HG02840 (cell line): Measurements from ENCODE around the gene ENOX2.
"Not testable (repeated sequence)": the region's sequence is repeated elsewhere in the genome, so short reads cannot be mapped to it uniquely, and the experiment has no call there.

Experiments
- ATAC-seq: cut with Tn5 transposase; IDR thresholded peaks from one replicate; pipeline ENCODE4 v1.9.1; 2021; ENCODE audit warnings: mild to moderate bottlenecking, moderate library complexity, moderate number of reproducible peaks; ENCODE audit not compliant: unreplicated experiment, low FRiP score

The ENOX2 gene

DNA sequence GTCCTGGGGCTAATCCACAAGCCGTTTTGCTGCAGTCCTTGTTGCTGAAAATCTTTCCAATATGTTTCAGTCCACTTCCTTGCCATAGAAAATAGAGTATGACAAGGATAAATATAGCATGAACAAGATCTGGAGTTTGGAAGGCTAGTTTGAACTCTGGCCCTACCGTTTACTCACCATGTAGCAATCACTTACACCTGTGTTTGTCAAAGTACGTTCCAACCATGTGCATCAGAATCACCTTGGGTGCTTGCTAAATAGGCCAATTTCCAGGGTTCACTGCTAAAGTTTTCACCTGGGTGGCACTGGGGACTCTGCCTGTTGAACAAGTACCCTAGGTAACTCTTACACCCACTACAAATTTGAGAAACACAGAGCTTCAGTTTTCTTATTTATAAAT, 188.9 kb downstream of the ENOX2 start:
- ATAC-seq, result no peak

DNA sequence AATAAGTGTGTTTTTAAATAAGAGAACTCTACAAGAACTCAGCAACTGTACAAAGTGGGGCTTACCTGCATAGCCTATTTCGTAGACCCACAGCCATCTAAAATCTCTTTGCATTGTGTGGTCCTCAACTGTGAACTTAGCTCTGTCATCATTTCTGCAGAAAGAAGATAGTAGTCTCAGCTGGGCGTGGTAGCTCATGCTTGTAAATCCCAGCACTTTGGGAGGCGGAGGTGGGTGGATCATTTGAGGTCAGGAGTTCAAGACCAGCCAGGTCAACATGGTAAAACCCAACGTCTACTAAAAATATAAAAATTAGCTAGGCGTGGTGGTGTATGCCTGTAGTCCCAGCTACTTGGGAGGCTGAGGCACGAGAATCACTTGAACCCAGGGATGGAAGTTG, 193.8 kb downstream of the ENOX2 start:
- ATAC-seq, result not testable (repeated sequence)

DNA sequence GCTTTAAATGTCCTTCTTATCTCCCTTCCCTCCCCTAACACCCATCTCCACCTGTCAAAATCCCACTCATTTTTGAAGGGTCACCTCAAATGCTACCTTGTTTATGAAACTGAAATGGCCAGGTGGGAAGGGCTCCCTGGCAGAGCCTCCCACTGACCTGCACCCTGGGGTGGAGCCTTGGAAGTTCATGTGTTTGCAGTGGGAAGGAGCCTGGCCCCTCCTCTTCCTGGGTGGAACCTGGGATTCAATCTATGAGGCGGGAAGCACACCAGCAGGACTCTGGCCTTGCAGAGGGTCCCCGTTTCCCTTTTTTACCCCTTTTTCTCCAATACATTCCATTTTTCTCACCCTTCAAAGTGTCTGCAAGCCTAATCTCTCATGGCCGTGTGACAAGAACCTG, 197.4 kb downstream of the ENOX2 start:
- no peak for ATAC-seq

DNA sequence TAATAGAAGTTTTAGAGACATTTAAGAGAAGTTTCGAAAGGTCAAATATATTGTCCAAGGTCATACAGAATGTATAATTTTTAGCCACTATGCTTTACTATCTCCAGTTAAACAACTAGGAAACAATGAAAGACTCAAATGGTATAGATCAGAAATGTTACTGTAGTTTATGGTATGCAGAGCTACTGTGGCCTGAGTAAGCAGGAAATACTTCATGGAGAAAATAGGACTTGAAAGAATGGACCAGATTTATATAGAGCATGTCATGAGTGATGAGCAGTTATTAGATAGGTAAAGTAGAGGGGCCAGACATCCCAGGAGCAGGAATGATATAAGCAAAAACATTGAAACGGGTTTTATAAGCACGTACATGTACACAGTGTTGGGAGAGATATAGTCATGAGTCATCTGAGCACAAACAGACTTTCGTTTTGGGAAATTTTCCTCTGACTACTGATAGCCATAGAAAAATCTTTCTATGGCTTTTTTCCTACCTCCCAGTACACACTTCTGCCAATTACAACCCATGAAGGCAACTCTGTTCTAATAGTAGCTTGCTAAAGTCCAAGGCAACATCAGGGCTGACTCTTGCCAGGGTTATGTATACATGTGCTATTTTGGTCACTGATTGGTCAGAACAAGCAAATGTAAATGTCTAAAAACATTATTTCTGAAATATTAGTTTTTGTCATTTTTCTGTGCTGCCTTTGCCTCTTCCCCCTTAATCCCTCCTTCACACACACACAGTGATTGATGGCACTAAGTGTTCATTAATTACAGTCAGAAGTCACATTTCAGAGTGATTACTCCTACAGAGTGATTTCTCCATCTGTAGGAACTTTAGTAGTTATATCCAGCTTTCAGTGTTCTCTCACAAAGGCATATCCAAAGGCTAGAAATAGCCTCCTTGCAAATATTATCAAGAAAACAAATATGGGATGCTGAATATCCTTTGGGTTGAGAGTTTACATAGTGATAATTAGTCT, 198.7 kb downstream of the ENOX2 start:
- no peak for ATAC-seq

DNA sequence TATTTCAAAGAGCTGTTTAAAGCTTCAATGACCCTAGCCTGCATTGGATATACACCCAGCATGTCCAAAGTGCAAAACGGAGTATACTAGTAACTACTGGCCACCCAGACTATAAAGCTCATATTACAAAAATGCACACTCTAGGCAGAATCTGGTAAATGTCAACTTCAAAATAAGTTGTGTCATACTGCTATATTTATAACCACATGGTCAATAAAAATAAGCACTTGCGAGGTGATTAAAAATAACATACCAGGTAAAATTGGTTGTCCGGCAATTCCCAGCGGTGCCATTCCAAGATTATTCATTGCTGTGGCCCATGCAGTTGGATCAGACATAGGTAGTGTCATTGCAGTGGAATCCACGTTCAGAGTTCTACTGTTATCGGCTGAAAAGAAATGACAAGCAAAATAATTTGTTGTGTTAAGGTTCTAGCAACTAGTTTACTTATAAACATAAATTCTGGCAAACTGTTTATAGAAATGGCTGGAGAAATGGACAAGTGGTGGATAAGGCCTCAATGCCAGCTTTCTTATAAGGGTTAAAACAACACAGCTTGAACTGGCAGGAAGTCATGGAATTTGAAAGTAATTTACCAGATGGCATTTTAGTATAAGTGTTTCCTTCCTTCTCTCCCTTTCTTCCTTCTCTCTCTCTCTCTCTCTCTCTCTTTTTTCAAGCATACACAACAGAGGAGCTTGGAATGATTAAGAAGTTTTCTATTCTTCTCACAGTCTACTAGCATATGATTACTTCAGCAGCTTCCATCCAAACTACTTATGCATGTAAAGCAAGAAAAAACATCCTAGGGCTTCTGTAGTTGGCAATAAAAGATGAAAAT, 199.9 kb downstream of the ENOX2 start:
- ATAC-seq, result no peak

DNA sequence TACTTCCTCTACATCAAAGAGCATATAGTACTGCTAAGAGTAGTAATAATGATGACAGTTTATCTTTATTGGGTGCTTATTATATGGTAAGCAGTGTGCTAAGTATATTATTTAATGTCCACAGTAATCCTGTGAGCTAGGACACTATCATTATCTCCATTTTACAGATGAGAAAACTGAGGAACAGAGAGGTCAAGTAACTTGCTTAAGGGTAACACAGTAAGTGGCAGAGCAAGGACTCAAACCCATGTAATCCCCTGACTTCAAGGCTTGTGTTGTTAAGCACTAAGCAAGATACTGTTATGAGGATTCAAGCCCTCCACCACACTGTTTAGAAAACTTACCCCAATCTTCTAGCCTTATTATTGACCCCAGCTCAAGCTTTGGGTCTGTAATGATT, 202.4 kb downstream of the ENOX2 start:
- no peak for ATAC-seq

DNA sequence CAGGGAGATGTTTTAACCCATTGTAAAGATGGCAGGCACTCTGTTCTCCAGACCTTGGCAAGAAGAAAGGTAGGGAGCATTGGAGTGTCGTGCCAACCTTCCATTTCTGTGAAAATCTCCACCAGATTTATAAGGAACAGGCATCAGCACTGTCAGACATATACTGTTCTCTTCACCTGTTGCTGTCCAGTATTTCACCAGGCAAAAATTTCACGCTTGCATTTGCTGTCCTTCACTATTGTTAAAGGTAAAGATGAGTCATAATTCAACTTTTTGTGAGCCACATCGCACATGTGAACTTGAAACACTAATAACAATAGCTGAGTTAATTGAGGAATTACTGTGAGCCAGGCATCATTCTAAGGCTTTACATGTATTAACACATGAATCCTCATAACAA, 203.4 kb downstream of the ENOX2 start:
- ATAC-seq, result no peak

DNA sequence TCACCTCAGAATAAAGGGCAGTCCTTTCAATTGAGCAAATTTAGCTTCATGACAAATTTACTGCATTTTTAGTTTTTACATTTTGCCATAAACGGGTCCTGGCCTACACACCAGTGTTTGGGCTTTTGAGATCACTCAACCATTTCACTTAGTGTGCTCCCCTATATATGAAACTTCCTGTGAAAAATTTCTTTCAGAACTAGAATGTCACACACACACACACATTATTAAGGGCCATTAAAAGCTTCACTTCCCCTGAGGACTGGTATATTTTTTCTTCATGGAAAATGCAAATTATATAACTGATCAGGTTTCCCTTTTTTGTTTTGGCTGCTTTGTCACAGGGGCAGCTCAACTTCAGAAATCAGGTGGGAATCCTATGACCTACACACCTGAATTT, 206.5 kb downstream of the ENOX2 start:
- no peak for ATAC-seq

DNA sequence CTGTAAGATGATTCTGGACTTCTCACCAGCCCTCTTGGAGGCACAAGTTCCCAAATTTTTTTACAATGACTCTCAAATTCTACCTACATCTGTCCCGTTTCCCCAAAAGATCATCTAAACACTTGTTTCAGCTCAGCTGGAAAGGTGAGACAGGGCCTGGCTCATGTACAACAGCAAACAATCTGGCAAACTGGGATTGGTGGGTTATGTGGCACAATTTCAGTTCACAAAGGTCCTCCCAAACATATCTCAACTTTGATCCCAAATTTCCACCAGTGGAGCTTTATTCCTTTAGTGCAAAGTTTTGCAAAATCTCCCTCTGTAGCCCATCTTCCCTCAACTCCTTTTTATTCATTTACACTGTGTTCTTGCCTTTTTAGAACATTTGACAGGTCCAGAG, 207.1 kb downstream of the ENOX2 start:
- ATAC-seq, result no peak

DNA sequence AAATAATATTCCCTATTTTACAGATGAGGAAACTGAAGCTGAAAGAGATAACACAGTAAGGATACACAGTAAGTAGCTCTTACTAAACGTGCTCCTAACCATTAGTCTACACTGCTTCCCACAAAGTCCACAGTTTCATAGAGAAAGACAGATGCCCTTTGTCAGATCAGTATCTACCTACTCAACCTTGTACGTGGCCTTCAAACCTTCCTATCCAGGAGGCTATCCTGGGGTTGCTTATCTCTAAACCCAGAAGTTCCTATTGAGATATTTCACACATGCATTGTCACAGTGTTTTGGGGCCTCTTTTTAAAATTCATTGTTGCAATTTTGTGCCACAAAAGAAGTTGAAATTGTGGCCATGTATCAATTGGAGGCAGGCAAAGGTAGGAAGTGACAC, 208.0 kb downstream of the ENOX2 start:
- no peak for ATAC-seq

DNA sequence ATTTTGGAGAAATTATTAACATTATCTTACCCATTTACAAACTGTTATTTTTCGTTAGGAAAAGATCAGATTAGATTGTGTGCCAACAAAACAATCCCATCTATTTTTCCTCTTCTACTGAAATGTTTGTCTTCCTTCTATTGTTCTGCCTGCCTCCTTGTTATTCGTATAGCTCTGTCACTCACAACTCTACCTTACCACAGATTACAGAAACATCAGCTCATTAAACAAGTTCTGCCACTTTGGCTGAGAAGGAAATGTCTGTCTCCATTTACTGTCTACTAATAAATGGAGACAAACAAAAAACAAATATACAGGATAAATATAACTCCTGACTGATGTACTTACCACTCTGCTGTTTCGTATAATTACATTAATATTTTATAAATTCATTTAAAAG, 211.4 kb downstream of the ENOX2 start:
- ATAC-seq, result no peak

DNA sequence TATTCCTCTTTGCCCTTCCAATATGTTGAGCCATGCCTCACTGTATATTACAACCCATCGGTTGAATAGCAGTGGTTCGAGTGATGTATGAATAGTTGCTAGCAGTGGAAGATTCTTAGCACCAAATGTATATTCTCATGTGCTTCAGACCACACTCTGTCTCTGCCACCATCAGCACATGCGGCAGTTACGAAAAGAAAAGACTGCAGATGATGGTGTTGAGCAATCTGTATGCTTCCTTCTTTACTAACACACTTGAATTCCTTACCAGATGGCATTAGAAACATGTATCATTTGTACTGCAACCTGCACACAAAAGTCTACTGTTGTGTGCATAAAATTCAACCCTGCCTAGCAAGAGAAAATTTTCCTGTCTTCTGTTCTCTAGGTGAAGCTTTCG, 214.6 kb downstream of the ENOX2 start:
- no peak for ATAC-seq

DNA sequence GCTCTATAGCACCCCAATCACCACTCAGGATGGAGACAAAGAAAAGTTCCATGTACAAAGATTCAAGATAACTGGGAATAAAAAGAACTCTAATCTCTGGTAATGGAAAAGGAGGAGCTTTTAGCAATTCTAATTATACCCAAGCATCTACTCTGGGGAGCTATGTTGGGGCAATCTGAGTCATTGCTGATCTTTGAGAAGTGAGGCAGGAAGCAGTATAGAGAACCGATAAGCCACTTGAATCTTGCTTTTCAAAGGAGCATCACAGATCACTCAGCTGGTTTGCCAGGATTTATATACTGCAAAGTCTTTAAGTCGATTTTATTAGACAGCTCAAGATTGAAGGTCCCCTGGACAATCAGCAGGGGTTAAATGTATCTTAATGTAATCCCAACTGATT, 220.0 kb downstream of the ENOX2 start:
- no peak for ATAC-seq

DNA sequence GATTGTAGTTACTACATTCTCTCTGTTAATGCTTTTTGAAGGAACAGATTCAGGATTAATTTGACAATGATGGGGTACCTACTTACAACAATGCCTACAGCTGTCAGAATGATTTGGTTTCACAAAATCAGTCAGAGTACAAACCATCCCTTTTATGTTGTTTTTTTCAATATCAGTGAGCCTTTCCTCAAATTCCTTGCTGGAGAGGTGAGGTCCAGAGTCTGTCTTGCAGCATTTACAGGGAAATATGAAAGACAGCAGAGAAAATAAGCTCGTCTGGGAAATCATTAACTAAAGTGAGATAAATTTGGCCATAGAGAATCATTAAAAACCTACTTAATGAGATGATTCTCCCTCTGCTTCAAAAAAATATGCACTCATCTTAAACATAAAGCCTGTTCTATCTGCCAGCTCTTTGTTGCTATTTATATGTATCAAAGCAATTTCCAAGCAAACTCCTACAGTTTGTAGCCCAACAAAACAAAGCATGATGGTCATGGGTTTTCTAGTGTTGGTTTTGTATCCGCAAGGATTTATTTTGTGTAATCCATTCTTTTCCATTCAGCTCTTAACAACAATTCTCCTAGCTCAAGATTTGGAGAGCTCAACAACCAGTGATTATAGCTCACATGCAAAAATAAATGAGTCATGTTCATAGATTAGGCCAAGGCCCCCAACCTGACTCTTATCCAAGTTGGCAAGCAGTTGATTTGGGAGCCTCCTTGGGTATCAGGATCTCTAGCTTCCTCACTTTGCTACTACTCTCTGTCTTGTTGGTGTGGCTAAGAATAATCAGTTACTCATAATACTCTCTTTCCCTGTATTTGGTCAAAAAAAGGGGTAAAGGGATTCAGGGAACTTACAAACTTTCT, 222.6 kb downstream of the ENOX2 start:
- no peak for ATAC-seq

DNA sequence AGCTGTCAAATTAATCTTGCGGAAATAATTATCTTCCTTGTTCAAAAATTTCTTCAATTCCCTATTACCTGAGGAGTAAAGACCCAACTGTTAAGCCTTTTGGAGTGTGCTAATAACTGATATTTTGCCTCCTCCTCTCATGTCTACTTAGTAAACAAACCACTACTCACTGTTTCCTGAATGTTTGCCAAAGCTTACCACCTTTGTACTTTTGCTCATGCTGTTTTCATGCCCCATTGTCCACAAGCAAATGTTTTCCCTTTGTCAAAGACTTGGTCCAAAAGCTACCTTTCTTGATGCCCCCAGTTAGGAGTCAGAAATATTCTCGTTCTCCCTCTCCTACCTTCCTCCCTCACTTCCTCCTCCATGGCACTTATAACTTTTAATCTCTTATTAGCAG, 226.1 kb downstream of the ENOX2 start:
- no peak for ATAC-seq

DNA sequence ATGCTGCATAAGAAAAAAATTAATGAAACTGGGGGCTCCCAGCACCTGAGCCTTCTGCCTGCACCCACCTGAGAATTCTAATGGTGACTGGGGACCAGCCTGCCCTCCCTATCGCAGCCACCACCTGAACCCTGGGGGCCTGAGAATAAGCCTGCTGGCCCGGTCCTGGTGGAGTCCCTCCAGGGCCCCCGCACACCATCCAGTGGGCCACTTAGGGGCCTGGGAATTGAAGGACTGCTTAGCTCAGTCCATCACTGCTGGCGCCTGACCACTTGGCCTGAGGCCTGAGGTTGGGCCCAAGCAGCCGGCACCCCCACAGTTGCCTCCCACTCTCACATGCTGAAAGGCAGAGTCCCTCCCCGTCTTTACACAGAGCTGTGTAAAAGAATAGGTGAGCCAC, 230.8 kb downstream of the ENOX2 start:
- ATAC-seq, result no peak

DNA sequence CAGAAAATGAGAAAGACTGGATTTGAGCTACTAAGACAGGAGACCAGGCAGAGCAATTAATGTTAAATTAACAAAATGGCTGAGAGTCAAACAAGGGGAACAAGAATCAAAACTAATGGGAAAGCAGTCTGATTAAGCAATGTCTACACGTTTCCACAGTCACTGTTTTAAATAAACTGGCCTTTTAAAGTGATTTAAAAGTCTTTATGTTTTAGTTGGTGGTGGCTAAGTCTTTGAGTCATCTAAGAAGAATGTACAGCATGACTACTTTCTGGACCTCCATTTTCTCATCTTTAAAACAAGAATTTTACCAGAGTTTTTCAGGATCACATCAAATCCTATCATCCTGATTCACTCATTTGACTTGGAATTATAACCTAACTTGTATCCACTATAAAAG, 233.8 kb downstream of the ENOX2 start:
- ATAC-seq, result no peak

DNA sequence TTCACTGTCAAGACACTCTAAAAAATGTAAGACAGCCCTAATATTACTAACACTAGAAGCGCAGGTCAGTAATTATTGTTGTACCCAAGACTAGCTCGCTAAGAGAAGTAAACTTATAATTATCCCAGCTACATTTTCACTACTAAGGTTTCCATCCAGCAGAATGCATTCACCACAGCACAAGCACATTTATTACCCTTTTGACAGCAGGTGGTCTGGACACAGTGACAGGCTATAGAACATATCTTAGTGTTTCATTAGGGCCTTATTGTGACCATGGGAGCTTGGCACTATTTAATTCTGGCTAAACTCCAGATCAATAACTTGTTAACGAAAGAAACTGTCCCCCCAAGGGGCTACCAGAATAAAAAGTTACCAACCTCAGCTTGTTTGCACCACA, 237.7 kb downstream of the ENOX2 start:
- ATAC-seq, result no peak

DNA sequence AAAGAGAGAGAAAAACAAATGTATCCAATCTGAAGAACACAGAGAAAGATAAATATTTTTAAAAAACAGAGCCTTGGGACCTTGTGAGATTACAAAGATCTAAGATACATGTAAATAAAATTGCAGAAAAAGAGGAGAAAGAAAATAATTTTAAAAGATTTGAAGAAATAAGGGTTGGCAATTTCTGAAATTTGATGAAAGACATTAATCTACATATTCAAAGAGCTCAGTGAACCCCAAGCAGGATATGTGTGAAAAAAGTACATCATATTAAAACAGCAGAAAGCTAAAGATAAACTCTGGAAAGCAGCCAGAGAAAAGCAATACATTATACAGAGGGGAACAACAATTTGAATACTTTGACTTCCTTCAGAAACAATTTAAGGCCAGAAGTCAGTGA, 244.7 kb downstream of the ENOX2 start:
- no peak for ATAC-seq

DNA sequence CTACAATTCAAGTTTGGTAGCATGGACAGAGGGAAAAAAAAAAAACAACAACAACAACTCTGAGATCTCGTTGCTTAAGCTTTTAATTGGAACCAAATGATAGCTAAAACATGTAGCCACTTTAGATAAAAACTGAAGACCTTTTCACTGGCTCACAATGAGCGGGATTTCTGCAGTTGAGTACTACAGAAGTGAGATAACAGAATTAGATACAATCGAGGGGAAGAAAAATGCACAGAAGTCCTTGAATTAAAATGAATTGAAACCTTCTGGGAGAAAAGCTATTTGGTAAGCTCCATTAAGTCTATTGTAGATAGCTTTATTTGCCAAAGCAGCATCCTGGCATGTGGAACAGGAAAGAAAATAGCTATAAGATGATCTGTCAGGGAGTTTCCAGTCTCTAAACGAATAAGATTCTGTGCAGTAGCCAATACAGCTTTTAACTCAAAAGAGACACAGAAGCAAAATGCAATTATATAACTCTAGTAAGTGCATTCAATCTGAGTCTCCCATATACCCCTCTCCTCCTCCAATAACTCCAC, 248.5 kb downstream of the ENOX2 start:
- no peak for ATAC-seq
